Endothelial cell of umbilical vein (primary cell): ENCODE data around the gene ACCSL. TPM values are rescaled to one million over a fixed set of nuclear protein-coding genes. Genes with fewer than 3 reads are reported as not detected.

Experiments used
- BruUV-seq: library from RNA; stranded (reverse); fragments of 400-500 nt; replicated peaks from 2 replicates; lab custom pipeline; 2021; lab: Mats Ljungman, UMichigan
- CTCF ChIA-PET: fragments of 300-600, 350-600 bp; sonication (Branson Sonifier 250); formaldehyde crosslinking; loops from one replicate; lab custom pipeline; 2021; ENCODE audit warnings: antibody characterized with exemption, inconsistent platforms; lab: Charles Lee
- POLR2A ChIA-PET: fragments of 300-600, 350-600 bp; sonication (Branson Sonifier 250); formaldehyde crosslinking; loops from one replicate; lab custom pipeline; 2021; ENCODE audit warnings: antibody characterized with exemption, inconsistent platforms; lab: Charles Lee
- DNase-seq: peaks from one replicate; pipeline ENCODE4 v3.0.0-alpha.2; 2011; ENCODE audit warnings: low read depth, low spot score
- FAIRE-seq: peaks from 2 replicates; lab custom pipeline; 2011; peaks lifted over from hg19 to GRCh38; lab: Jason Lieb, UNC
- H2AFZ ChIP-seq: 2 replicates; pipeline ENCODE4 v1.6.0; 2012; ENCODE audit warnings: low read depth, low read length, control low read depth, inconsistent platforms
- H3K27ac ChIP-seq: 2 replicates; pipeline ENCODE4 v1.5.1; 2011; ENCODE audit warnings: low read depth, mild to moderate bottlenecking, control low read depth, low read length, moderate library complexity; ENCODE audit not compliant: insufficient read depth
- H3K27me3 ChIP-seq, 2 experiments: 2 replicates each; pipeline versions ENCODE4 v1.6.0 to v1.6.1; 2011; ENCODE audit warnings: low read length in 2 of 2, mixed read lengths in 1 of 2; ENCODE audit not compliant: control insufficient read depth in 2 of 2, insufficient read depth in 2 of 2
- H3K36me3 ChIP-seq, 2 experiments: 2 replicates in 1 of 2; 3 replicates in 1 of 2; pipeline ENCODE4 v1.5.1; 2011; ENCODE audit warnings: low read length in 2 of 2, mild to moderate bottlenecking in 1 of 2, moderate library complexity in 1 of 2; ENCODE audit not compliant: control insufficient read depth in 2 of 2, insufficient read depth in 2 of 2; ENCODE audit errors: extremely low read depth in 1 of 2
- H3K4me1 ChIP-seq: 3 replicates; pipeline ENCODE4 v1.5.1; 2011; ENCODE audit warnings: mild to moderate bottlenecking, low read length; ENCODE audit not compliant: control insufficient read depth, insufficient read depth; ENCODE audit errors: extremely low read depth
- H3K4me2 ChIP-seq: 2 replicates; pipeline ENCODE4 v1.6.1; 2011; ENCODE audit warnings: low read length, control low read depth, mixed read lengths; ENCODE audit not compliant: insufficient read depth
- H3K4me3 ChIP-seq, 3 experiments: fragments of 200-600 bp in 1 of 3; sonication (generic), shearing (Covaris generic) in 1 of 3; replicated peaks in 1 of 3; 2 replicates each; pipeline ENCODE4 v1.5.1; 2011 to 2016; ENCODE audit warnings: control low read depth in 3 of 3, low read length in 3 of 3, mild to moderate bottlenecking in 2 of 3, inconsistent platforms in 1 of 3, low read depth in 1 of 3, moderate library complexity in 1 of 3; ENCODE audit not compliant: insufficient read depth in 1 of 3
- H3K79me2 ChIP-seq: 2 replicates; pipeline ENCODE4 v1.6.0; 2012; ENCODE audit warnings: low read length, inconsistent platforms; ENCODE audit not compliant: control insufficient read depth, insufficient read depth
- H3K9ac ChIP-seq: replicated peaks from 2 replicates; pipeline ENCODE3; 2011; ENCODE audit warnings: low read length, control low read depth; ENCODE audit not compliant: insufficient read depth; ENCODE audit errors: extremely low read depth
- H3K9me1 ChIP-seq: replicated peaks from 3 replicates; pipeline ENCODE4 v1.6.0; 2011; ENCODE audit warnings: mild to moderate bottlenecking, low read length; ENCODE audit not compliant: control insufficient read depth, insufficient read depth; ENCODE audit errors: extremely low read depth
- H3K9me3 ChIP-seq: replicated peaks from 2 replicates; pipeline ENCODE4 v1.5.1; 2012; ENCODE audit warnings: low read length, inconsistent platforms; ENCODE audit not compliant: control insufficient read depth, insufficient read depth
- H4K20me1 ChIP-seq: replicated peaks from 2 replicates; pipeline ENCODE3; 2011; ENCODE audit warnings: mild to moderate bottlenecking, low read length; ENCODE audit not compliant: control insufficient read depth, insufficient read depth; ENCODE audit errors: extremely low read depth
- CTCF ChIP-seq, 2 donors: IDR thresholded peaks; 1 replicate in 1 of 2; 2 replicates in 1 of 2; pipeline ENCODE4 v1.5.1; 2011; ENCODE audit warnings: low read length in 2 of 2, mild to moderate bottlenecking in 2 of 2, moderate library complexity in 2 of 2, control low read depth in 1 of 2, inconsistent platforms in 1 of 2, low read depth in 1 of 2; ENCODE audit not compliant: insufficient read depth in 1 of 2; ENCODE audit errors: extremely low read depth in 1 of 2
- EZH2 ChIP-seq: IDR thresholded peaks from 2 replicates; pipeline ENCODE4 v1.6.1; 2012; ENCODE audit warnings: borderline replicate concordance, low read depth, mild to moderate bottlenecking, moderate library complexity, low read length, inconsistent platforms; ENCODE audit not compliant: severe bottlenecking
- FOS ChIP-seq: IDR thresholded peaks from 2 replicates; pipeline ENCODE4 v1.6.1; 2011; ENCODE audit warnings: mild to moderate bottlenecking, low read length, moderate library complexity, borderline replicate concordance; ENCODE audit not compliant: insufficient read depth
- GATA2 ChIP-seq: IDR thresholded peaks from 2 replicates; pipeline ENCODE4 v1.7.0; 2011; ENCODE audit warnings: low read depth, mild to moderate bottlenecking, moderate library complexity, mixed read lengths, low read length; ENCODE audit not compliant: insufficient read length, insufficient read depth
- JUN ChIP-seq: IDR thresholded peaks from 2 replicates; pipeline ENCODE4 v1.6.1; 2011; ENCODE audit warnings: borderline replicate concordance, low read depth; ENCODE audit not compliant: insufficient read length, insufficient read depth
- MAX ChIP-seq: IDR thresholded peaks from 2 replicates; pipeline ENCODE4 v1.6.1; 2011; ENCODE audit not compliant: insufficient read depth, insufficient read length
- MYC ChIP-seq: IDR thresholded peaks from one replicate; pipeline ENCODE4 v1.6.1; 2011; ENCODE audit warnings: mild to moderate bottlenecking, low read depth, low read length
- POLR2A ChIP-seq: IDR thresholded peaks from 2 replicates; pipeline ENCODE4 v1.6.1; 2012; ENCODE audit warnings: low read depth, mild to moderate bottlenecking, control low read depth, low read length
- POLR2AphosphoS5 ChIP-seq: IDR thresholded peaks from 2 replicates; pipeline ENCODE4 v1.6.1; 2012; ENCODE audit warnings: low read depth, mild to moderate bottlenecking, control low read depth, low read length, moderate library complexity; ENCODE audit not compliant: insufficient read depth
- dilution Hi-C: fragments of 300-500 bp; cut with MboI; formaldehyde crosslinking; loops from one replicate; pipeline ENCODE4 v1.15.0; 2019; ENCODE audit warnings: low sequenced_read_pairs; ENCODE audit not compliant: extremely low pct_ligation_motif_present
- intact Hi-C: fragments of 100-400 bp; cut with micrococcal nuclease; formaldehyde crosslinking; loops from one replicate; pipeline ENCODE4 v1.10.0; 2022
- polyA plus RNA-seq, 4 experiments: library from polyadenylated mRNA; depleted of rRNA in 3 of 4; stranded (reverse) in 3 of 4; unstranded in 1 of 4; fragments of >200 nt; gene quantifications; 2 replicates each; pipeline versions ENCODE4 v1.2.1 to v1.2.3, GENCODE V29; 2011 to 2012; ENCODE audit warnings: missing spikeins in 1 of 4
- total RNA-seq: library from RNA; stranded (reverse); gene quantifications from 2 replicates; pipeline ENCODE4 v1.2.3, GENCODE V29; 2021

ACCSL gene
- total and polyA plus RNA-seq, 2 donors (not counting 3 experiments of a cell fraction or from before 2014, with no cell fraction given): not detected

DNA sequence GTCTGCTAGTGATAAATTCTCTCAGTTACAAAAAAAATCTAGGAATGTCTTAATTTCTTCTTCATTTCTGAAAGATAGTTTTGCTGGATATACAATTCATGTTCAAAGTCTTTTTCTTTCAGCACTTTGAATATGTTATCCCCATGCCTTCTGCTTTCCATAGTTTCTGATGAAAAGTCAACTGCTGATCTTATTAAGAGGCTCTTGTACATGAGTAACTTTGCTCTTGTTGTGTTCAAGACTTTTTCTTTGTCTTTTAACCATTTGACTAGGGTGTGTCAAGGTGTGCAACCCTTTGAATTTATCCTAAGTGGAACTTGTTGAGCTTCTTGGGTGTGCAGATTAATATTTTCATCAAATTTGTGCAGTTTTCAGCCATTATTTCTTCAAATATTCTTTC, 22.1 kb upstream of the ACCSL start:
- dilution Hi-C loops: no loop called here
- Histone ChIP-seq H3K4me1 (no peaks in the 10 kb centered on the region), H4K20me1 (no peaks in the 10 kb centered on the region), H3K9ac (no peak overlapping the region), H2AFZ (no peak overlapping the region), H3K9me3 (no peaks in the 10 kb centered on the region), H3K27ac (no peak overlapping the region), H3K4me3 (no peak overlapping the region), H3K79me2 (no peaks in the 10 kb centered on the region), H3K36me3 (no peaks in the 10 kb centered on the region), H3K4me2 (no peak overlapping the region), H3K27me3 (peaks cover under 1 to 16% of the 10 kb centered on the region in 2 experiments), H3K9me1 (no peaks in the 10 kb centered on the region)
- intact Hi-C loops: no loop called here
- no peak for DNase-seq
- no TSS peak for BruUV-seq
- no peak for FAIRE-seq
- TF ChIP-seq MAX (no peak), GATA2 (no peak), JUN (no peak), FOS (no peak), POLR2AphosphoS5 (no peak), POLR2A (no peak), EZH2 (no peak), CTCF (IDR thresholded peaks at IDR 0.05; ENCODE audit: extremely low read depth in 1 of 2, insufficient read depth in 1 of 2, low read depth in 1 of 2, low read length in 2 of 2) (no peak), MYC (no peak)
- CTCF ChIA-PET: interaction anchor here (1.6 kb wide), 1 partner anchor 29 kb away, joined by 4 read pairs; no protein-coding TSS in a partner anchor
- POLR2A ChIA-PET: no interaction called here
